HL-60 (cell line): ENCODE results near the gene PADI2.

Source experiments
- CTCF ChIP-seq: IDR thresholded peaks from one replicate; pipeline ENCODE4 v1.5.1; 2011; ENCODE audit warnings: low read length, control low read depth, inconsistent platforms; ENCODE audit not compliant: insufficient read depth
- GABPA ChIP-seq: IDR thresholded peaks from 2 replicates; pipeline ENCODE4 v1.6.1; 2012; ENCODE audit warnings: low read depth
- POLR2AphosphoS5 ChIP-seq: IDR thresholded peaks from 2 replicates; pipeline ENCODE4 v1.6.1; 2012; ENCODE audit warnings: low read depth
- REST ChIP-seq: IDR thresholded peaks from 2 replicates; pipeline ENCODE4 v1.6.1; 2012; ENCODE audit warnings: low read depth; ENCODE audit not compliant: insufficient replicate concordance
- SPI1 ChIP-seq: IDR thresholded peaks from 2 replicates; pipeline ENCODE4 v1.6.1; 2012; ENCODE audit warnings: low read depth, mild to moderate bottlenecking, borderline replicate concordance

- TF ChIP-seq CTCF: no peak
- TF ChIP-seq REST: no peak
- TF ChIP-seq SPI1: no peak
- no peak for TF ChIP-seq POLR2AphosphoS5
- TF ChIP-seq GABPA: no peak
Measured at GRCh38 chr1:17084787-17085186, 34.5 kb downstream of the PADI2 start.
